Frontal cortex (tissue), 1 donor: ENCODE data around the gene VGLL1. TPM values are rescaled to one million over a fixed set of nuclear protein-coding genes. Genes with fewer than 3 reads are reported as not detected.

ENCODE experiments used
- small RNA-seq: library from RNA; depleted of rRNA; stranded (forward); fragments of <200 nt; gene quantifications from one replicate; pipeline ENCODE3, GENCODE V24; 2014
- total RNA-seq: library from RNA; depleted of rRNA; stranded (reverse); fragments of >200 nt; gene quantifications from one replicate; pipeline ENCODE4 v1.2.3, GENCODE V29; 2014

Gene VGLL1
- total RNA-seq, 1 donor from 2014 or later = not detected

Small RNA genes lying within 50 kb of the gene (small RNA-seq; reads per million reads assigned to genes)
- gene MIR934 (not detected), gene RF00019 (not detected), gene RNU6-320P (not detected)

Other genes starting within 250 kb of the VGLL1 start
- gene ADGRG4, start 231.3 kb upstream of the VGLL1 start, total RNA-seq = not detected
- gene BRS3, start 44.3 kb upstream of the VGLL1 start, total RNA-seq = 1.6 TPM
- 68.5 TPM for gene HTATSF1, start 34.6 kb upstream of the VGLL1 start, total RNA-seq
- gene CD40LG, start 115.9 kb downstream of the VGLL1 start, total RNA-seq = not detected
- 8.6 TPM for gene ARHGEF6, start 248.7 kb downstream of the VGLL1 start, total RNA-seq